HepG2 (cell line): ENCODE data around the gene NDUFAF3. TPM values are rescaled to one million over a fixed set of nuclear protein-coding genes. Genes with fewer than 3 reads are reported as not detected.

Source experiments
- ARID5B ChIP-seq: IDR thresholded peaks from 2 replicates; pipeline ENCODE4 v1.4.0; 2020; ENCODE audit warnings: mild to moderate bottlenecking, missing genetic modification reagents
- BATF2 ChIP-seq: sonication (generic); formaldehyde crosslinking; IDR thresholded peaks from 2 replicates; pipeline ENCODE4 v1.8.0; 2022; ENCODE audit warnings: mild to moderate bottlenecking, missing genetic modification reagents, moderate library complexity
- HNRNPK ChIP-seq: fragments of 200-400 bp; formaldehyde crosslinking; IDR thresholded peaks from 2 replicates; pipeline ENCODE4 v1.6.1; 2018; ENCODE audit warnings: low read length, low read depth, moderate library complexity, mild to moderate bottlenecking; ENCODE audit not compliant: poor library complexity, severe bottlenecking
- MTA1 ChIP-seq: sonication (generic); formaldehyde crosslinking; IDR thresholded peaks from 2 replicates; pipeline ENCODE4 v1.4.0; 2020; ENCODE audit warnings: missing genetic modification reagents, mild to moderate bottlenecking, borderline replicate concordance
- SCMH1 ChIP-seq: sonication (generic); formaldehyde crosslinking; IDR thresholded peaks from 2 replicates; pipeline ENCODE4 v1.9.0; 2021; ENCODE audit warnings: missing genetic modification reagents, mild to moderate bottlenecking, borderline replicate concordance
- SKIL ChIP-seq: sonication (generic); formaldehyde crosslinking; IDR thresholded peaks from 2 replicates; pipeline ENCODE4 v1.8.0; 2022; ENCODE audit warnings: missing genetic modification reagents, mild to moderate bottlenecking, moderate library complexity, borderline replicate concordance
- ZFP36L2 ChIP-seq: sonication (generic); formaldehyde crosslinking; IDR thresholded peaks from 2 replicates; pipeline ENCODE4 v1.4.0; 2020; ENCODE audit warnings: missing genetic modification reagents
- ZNF556 ChIP-seq: sonication (generic); formaldehyde crosslinking; IDR thresholded peaks from 2 replicates; pipeline ENCODE4 v1.4.0; 2020; ENCODE audit warnings: mild to moderate bottlenecking, missing genetic modification reagents, borderline replicate concordance
- ZSCAN20 ChIP-seq: sonication (generic); formaldehyde crosslinking; IDR thresholded peaks from 2 replicates; pipeline ENCODE4 v1.4.0; 2020; ENCODE audit warnings: missing genetic modification reagents, mild to moderate bottlenecking, borderline replicate concordance
- polyA plus RNA-seq, 8 experiments: library from polyadenylated mRNA; depleted of rRNA in 3 of 8; stranded (reverse) in 7 of 8; unstranded in 1 of 8; fragments of >200 nt; fragmentation: Illumina TruSeq in 4 of 8; extraction: Trizol in 4 of 8; gene quantifications; 2 replicates each; pipeline versions ENCODE4 v1.2.1 to v1.2.3, GENCODE V29; 2011 to 2016; ENCODE audit warnings: low read depth in 4 of 8, missing spikeins in 1 of 8, mixed read lengths in 1 of 8; ENCODE audit not compliant: insufficient read depth in 1 of 8
- total RNA-seq, 5 experiments: library from RNA; depleted of rRNA; stranded (reverse); fragments of >200 nt; fragmentation: Illumina TruSeq; extraction: Trizol; gene quantifications; 2 replicates each; pipeline ENCODE4 v1.2.3, GENCODE V29; 2016; ENCODE audit warnings: low read depth in 1 of 5

Gene NDUFAF3
- total and polyA plus RNA-seq, 2 of the 13 experiments (the other 11 are each of a cell fraction or from before 2014, with no cell fraction given) = 39.0 to 50.0 TPM

- TF ChIP-seq MTA1 (CRISPR knock-in tag) (no peak), HNRNPK (no peak), SCMH1 (no peak), ZSCAN20 (no peak), ZNF556 (no peak), BATF2 (CRISPR knock-in tag) (no peak), SKIL (no peak), ARID5B (CRISPR knock-in tag) (no peak), ZFP36L2 (CRISPR knock-in tag) (no peak)
Measured at GRCh38 chr3:49027634-49028033, 5.7 kb downstream of the NDUFAF3 start (continued).
